Lower leg skin (tissue), 4 donors: ENCODE measurements around the gene KLRC1. TPM values are rescaled to one million over a fixed set of nuclear protein-coding genes. Genes with fewer than 3 reads are reported as not detected.
"Not testable (repeated sequence)": the region's sequence is repeated elsewhere in the genome, so short reads cannot be mapped to it uniquely, and the experiment has no call there.

Experiments used
- DNase-seq, 2 donors: peaks; one replicate each; pipeline ENCODE4 v3.0.0-alpha.2; 2019; ENCODE audit warnings: low spot score in 2 of 2
- H3K4me3 ChIP-seq: fragments of 200-600 bp; sonication (generic); 2 replicates; pipeline ENCODE4 v1.5.1; 2017; ENCODE audit warnings: mild to moderate bottlenecking, low read depth; ENCODE audit not compliant: poor library complexity, severe bottlenecking
- CTCF ChIP-seq, 3 donors: fragments of 450-650 bp; IDR thresholded peaks; one replicate each; pipeline ENCODE4 v1.5.1; 2016; ENCODE audit warnings: antibody characterized with exemption in 3 of 3, mild to moderate bottlenecking in 3 of 3, moderate library complexity in 2 of 3
- POLR2A ChIP-seq, 2 donors: fragments of 450-650 bp; IDR thresholded peaks; one replicate each; pipeline ENCODE4 v1.6.1; 2016 to 2017; ENCODE audit warnings: antibody characterized with exemption in 2 of 2, mild to moderate bottlenecking in 1 of 2, moderate library complexity in 1 of 2
- WGBS, 2 donors: methylation state at CpG; one replicate each; pipeline ENCODE4 v1.1.5; 2018; 5-methylcytosine and 5-hydroxymethylcytosine counted together
- intact Hi-C: fragments of 100-400 bp; cut with DNase I; formaldehyde crosslinking; loops from one replicate; pipeline ENCODE4 v1.15.0; 2023; ENCODE audit warnings: low total_unique reads
- total RNA-seq, 4 donors: library from RNA; depleted of rRNA; stranded (reverse); fragments of >200 nt; gene quantifications; one replicate each; pipeline ENCODE4 v1.1.0, GENCODE V29; 2016

Gene KLRC1
- total RNA-seq, result not detected

DNA sequence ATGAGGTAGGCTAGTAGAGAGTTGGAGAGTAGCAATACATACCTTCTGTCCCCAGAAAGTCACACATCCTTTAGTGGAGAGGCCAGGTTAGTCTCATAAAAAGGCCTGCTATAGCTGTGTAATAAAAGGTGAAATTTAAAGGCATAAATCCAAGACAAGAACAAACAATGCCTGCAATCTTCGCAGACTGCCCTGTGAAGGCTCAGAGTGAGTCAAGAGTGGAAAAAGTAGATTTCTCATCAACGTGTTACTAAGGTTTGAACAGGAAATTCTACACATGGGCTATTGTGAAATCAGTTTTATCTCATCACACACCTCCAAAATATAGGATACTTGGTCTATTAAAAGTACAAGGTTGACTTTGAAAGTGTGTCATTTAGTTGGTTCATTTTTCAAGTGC lies at the start of gene KLRC1:
Gene KLRC1, minus strand, starts transcription at position 222 of the 400 bp plus-strand sequence. CDS start 2,221 bp downstream, outside the sequence.
- DNase-seq, result no peak
- TF ChIP-seq CTCF (IDR thresholded peaks at IDR 0.05) (no peak), POLR2A (IDR thresholded peaks at IDR 0.05) (no peak)
- intact Hi-C loops, result no loop called here
- H3K4me3 ChIP-seq, result no peak within 1 kb of the TSS
- 62 to 64% methylated on average over 2 of the region's 2 CpGs for WGBS, 2 donors

DNA sequence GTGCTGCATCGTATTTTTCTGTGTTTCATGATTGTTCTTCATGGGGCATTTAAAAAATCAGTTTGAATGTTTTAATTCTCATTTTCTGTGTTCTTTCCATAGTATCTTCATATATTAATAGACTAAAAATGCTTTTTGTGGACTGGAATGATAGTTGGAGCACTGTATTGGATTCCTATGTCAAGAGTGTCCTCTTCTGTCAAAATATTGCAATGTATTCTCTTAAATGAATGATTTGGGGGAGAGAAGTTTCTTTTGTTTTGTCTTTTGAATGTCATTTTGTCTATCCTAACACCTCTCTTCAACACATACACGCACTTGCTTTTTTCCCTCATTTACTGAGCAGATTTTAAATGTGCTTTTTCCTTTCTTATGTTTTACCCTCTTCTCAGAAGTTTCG lies 47.9 kb upstream of the KLRC1 start:
- no peak for DNase-seq
- intact Hi-C loops, result no loop called here
- TF ChIP-seq POLR2A (IDR thresholded peaks at IDR 0.05) (no peak), CTCF (IDR thresholded peaks at IDR 0.05) (no peak)
- 45 to 48% methylated on average over 3 of the region's 3 CpGs for WGBS, 2 donors
- no peak overlapping the region for H3K4me3 ChIP-seq

- no peak overlapping the region for H3K4me3 ChIP-seq
- intact Hi-C loops, result no loop called here
- 38 to 42% methylated on average over 1 of the region's 1 CpG for WGBS, 2 donors
- DNase-seq, result no peak
- TF ChIP-seq CTCF (IDR thresholded peaks at IDR 0.05) (no peak), POLR2A (IDR thresholded peaks at IDR 0.05) (no peak)
Measured at GRCh38 chr12:10498042-10498441, 44.9 kb upstream of the KLRC1 start.

DNA sequence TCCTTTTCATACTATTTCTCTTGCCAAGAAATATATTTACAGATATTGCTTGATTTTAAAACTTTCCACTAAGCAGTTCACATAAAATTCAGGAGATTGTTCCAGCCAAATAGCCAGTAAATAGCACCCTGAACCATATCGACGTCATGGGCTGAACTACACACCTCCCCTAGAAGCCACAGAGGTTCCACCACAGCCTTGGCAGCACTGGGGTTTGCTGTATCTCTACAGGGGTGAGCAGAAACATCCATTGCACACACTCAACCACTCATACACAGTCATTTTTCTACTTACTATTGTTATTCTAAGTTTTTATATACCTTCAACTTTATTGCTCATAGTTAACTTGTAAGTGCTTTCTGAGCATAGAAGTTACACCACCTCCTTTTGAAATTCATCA lies 44.4 kb upstream of the KLRC1 start:
- no peak for TF ChIP-seq CTCF (IDR thresholded peaks at IDR 0.05)
- TF ChIP-seq POLR2A (IDR thresholded peaks at IDR 0.05), result no peak
- 44 to 52% methylated on average over 2 of the region's 2 CpGs for WGBS, 2 donors
- intact Hi-C loops, result no loop called here
- no peak overlapping the region for H3K4me3 ChIP-seq
- DNase-seq, result no peak

DNA sequence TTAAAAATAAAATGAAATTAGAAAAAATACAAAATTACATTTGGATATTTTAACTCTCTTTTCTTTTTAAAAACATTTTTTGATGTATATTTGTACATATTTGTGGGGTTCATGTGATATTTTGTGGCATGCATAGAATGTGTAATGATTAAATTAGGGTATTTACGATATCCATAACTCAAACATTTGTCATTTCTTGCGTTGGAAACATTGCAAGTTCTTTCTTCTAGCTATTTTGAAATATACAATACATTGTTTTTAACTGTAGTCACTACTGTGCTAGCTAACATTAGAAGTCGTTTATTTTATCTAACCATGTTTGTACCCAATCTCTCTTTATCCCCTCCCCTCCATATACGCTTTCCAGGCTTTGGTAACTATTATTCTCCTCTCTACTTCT lies 38.6 kb upstream of the KLRC1 start:
- no peak for DNase-seq
- no peak for TF ChIP-seq CTCF (IDR thresholded peaks at IDR 0.05)
- no peak for TF ChIP-seq POLR2A (IDR thresholded peaks at IDR 0.05)
- WGBS, 2 donors, result 81% methylated on average over 4 of the region's 4 CpGs
- H3K4me3 ChIP-seq, result no peak overlapping the region
- intact Hi-C loops, result no loop called here

DNA sequence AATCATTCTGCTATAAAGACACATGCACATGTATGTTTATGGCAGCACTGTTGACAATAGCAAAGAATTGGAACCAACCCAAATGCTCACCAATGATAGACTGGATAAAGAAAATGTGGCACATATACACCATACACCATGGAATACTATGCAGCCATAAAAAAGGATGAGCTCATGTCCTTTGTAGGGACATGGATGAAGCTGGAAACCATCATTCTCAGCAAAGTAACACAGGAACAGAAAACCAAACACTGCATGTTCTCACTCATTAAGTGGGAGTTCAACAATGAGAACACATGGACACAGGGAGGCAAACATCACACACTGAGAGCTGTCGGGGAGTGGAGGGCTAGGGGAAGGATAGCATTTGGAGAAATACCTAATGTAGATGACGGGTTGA lies 34.2 kb upstream of the KLRC1 start:
- H3K4me3 ChIP-seq, intact Hi-C loops, DNase-seq: not testable (repeated sequence)
- 54 to 94% methylated on average over 2 of the region's 2 CpGs for WGBS, 2 donors

DNA sequence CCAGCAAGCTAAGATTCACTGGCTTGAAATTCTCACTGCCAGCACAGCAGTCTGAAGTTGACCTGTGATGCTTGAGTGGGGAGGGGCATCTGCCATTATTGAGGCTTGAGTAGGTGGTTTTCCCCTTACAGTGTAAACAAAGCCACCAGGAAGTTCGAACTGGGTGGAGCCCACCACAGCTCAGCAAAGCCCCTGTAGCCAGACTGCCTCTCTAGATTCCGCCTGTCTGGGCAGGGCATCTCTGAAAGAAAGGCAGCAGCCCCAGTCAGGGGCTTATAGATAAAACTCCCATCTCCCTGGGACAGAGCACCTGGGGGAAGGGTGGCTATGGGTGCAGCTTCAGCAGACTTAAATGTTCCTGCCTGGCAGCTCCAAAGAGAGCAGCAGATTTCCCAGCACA lies 28.7 kb upstream of the KLRC1 start:
- WGBS, 2 donors, result 58 to 69% methylated on average over 2 of the region's 2 CpGs
- H3K4me3 ChIP-seq, DNase-seq: not testable (repeated sequence)
- intact Hi-C loops, result loop anchor here (2.0 kb wide), 1 partner anchor 25 kb away; no protein-coding TSS in a partner anchor

GRCh38 chr12:10472808-10473207 lies 19.6 kb upstream of the KLRC1 start:
- DNase-seq, H3K4me3 ChIP-seq, intact Hi-C loops: not testable (repeated sequence)
- 90 to 95% methylated on average over 5 of the region's 5 CpGs for WGBS, 2 donors
